CD14-positive monocyte (primary cell): Measurements from ENCODE around the gene CSNK1E. TPM values are rescaled to one million over a fixed set of nuclear protein-coding genes. Genes with fewer than 3 reads are reported as not detected.

Experiments used
- DNase-seq, 3 donors: peaks; one replicate each; pipeline ENCODE4 v3.0.0-alpha.2; 2011 to 2022
- H2AFZ ChIP-seq: 2 replicates; pipeline ENCODE4 v1.6.0; 2012; ENCODE audit warnings: mild to moderate bottlenecking, low read depth, low read length, inconsistent platforms; ENCODE audit not compliant: insufficient read depth, poor library complexity, severe bottlenecking
- H3K27ac ChIP-seq, 2 donors: 1 replicate in 1 of 2; 2 replicates in 1 of 2; pipeline ENCODE4 v1.5.1; 2012 to 2013; ENCODE audit warnings: low read length in 2 of 2, control low read depth in 1 of 2, inconsistent platforms in 1 of 2, low read depth in 1 of 2, mild to moderate bottlenecking in 1 of 2
- H3K27me3 ChIP-seq, 2 donors: one replicate each; pipeline versions ENCODE4 v1.6.0 to v1.6.1; 2011 to 2013; ENCODE audit warnings: low read length in 2 of 2; ENCODE audit not compliant: control insufficient read depth in 2 of 2, insufficient read depth in 2 of 2
- H3K36me3 ChIP-seq, 2 donors: replicated peaks in 1 of 2; 1 replicate in 1 of 2; 2 replicates in 1 of 2; pipeline versions ENCODE4 v1.5.1 to v1.6.1; 2012 to 2013; ENCODE audit warnings: low read length in 2 of 2, control low read depth in 1 of 2, inconsistent platforms in 1 of 2, mild to moderate bottlenecking in 1 of 2; ENCODE audit not compliant: insufficient read depth in 2 of 2, control insufficient read depth in 1 of 2
- H3K4me1 ChIP-seq, 2 donors: 1 replicate in 1 of 2; 2 replicates in 1 of 2; pipeline versions ENCODE4 v1.5.1 to v1.6.1; 2012 to 2013; ENCODE audit warnings: low read length in 2 of 2, control low read depth in 1 of 2, inconsistent platforms in 1 of 2, mild to moderate bottlenecking in 1 of 2, moderate library complexity in 1 of 2; ENCODE audit not compliant: insufficient read depth in 2 of 2, control insufficient read depth in 1 of 2
- H3K4me2 ChIP-seq: replicated peaks from 2 replicates; pipeline ENCODE3; 2012; ENCODE audit warnings: low read length, moderate library complexity, mild to moderate bottlenecking; ENCODE audit not compliant: poor library complexity, severe bottlenecking; ENCODE audit errors: extremely low read depth
- H3K4me3 ChIP-seq, 3 experiments: fragments of 200-600 bp in 1 of 3; sonication (generic) in 1 of 3; replicated peaks in 1 of 3; 1 replicate in 2 of 3; 2 replicates in 1 of 3; pipeline ENCODE4 v1.5.1; 2011 to 2013; ENCODE audit warnings: low read length in 3 of 3, mild to moderate bottlenecking in 3 of 3, control low read depth in 2 of 3, low read depth in 2 of 3, inconsistent platforms in 1 of 3, moderate library complexity in 1 of 3
- H3K79me2 ChIP-seq: 2 replicates; pipeline ENCODE4 v1.6.0; 2012; ENCODE audit warnings: mild to moderate bottlenecking, control low read depth, inconsistent platforms, low read length, moderate library complexity; ENCODE audit not compliant: insufficient read depth
- H3K9ac ChIP-seq: 2 replicates; pipeline ENCODE4 v1.6.0; 2017; ENCODE audit warnings: low read length, mild to moderate bottlenecking; ENCODE audit not compliant: insufficient read depth, poor library complexity, severe bottlenecking
- H3K9me3 ChIP-seq, 2 donors: replicated peaks in 1 of 2; 1 replicate in 1 of 2; 2 replicates in 1 of 2; pipeline versions ENCODE4 v1.5.1 to v1.6.1; 2012 to 2013; ENCODE audit warnings: low read length in 2 of 2, control low read depth in 1 of 2; ENCODE audit not compliant: control insufficient read depth in 1 of 2, insufficient read depth in 1 of 2
- H4K20me1 ChIP-seq: 2 replicates; pipeline ENCODE4 v1.6.0; 2012; ENCODE audit warnings: mild to moderate bottlenecking, low read length, control low read depth, moderate library complexity; ENCODE audit not compliant: insufficient read depth
- H3K27ac Mint-ChIP-seq, 7 donors: one replicate each; pipeline ENCODE4 v1.8.0; 2020; ENCODE audit warnings: mild to moderate bottlenecking in 7 of 7, mixed read lengths in 7 of 7, moderate library complexity in 6 of 7, inconsistent platforms in 2 of 7
- H3K27me3 Mint-ChIP-seq, 3 donors: one replicate each; pipeline ENCODE4 v1.8.0; 2021 to 2022; ENCODE audit warnings: low read depth in 3 of 3, mild to moderate bottlenecking in 3 of 3, mixed read lengths in 3 of 3, moderate library complexity in 3 of 3, inconsistent platforms in 1 of 3
- H3K36me3 Mint-ChIP-seq, 2 donors: one replicate each; pipeline ENCODE4 v1.8.0; 2020; ENCODE audit warnings: mixed read lengths in 2 of 2, inconsistent platforms in 1 of 2, mild to moderate bottlenecking in 1 of 2
- H3K4me1 Mint-ChIP-seq: one replicate; pipeline ENCODE4 v1.8.0; 2020; ENCODE audit warnings: mild to moderate bottlenecking, mixed read lengths
- H3K4me3 Mint-ChIP-seq, 2 donors: one replicate each; pipeline ENCODE4 v1.8.0; 2020; ENCODE audit warnings: mild to moderate bottlenecking in 2 of 2, mixed read lengths in 2 of 2, moderate library complexity in 1 of 2
- H3K9me3 Mint-ChIP-seq, 7 donors: one replicate each; pipeline ENCODE4 v1.8.0; 2020 to 2022; ENCODE audit warnings: mixed read lengths in 7 of 7, mild to moderate bottlenecking in 6 of 7, moderate library complexity in 6 of 7, inconsistent platforms in 2 of 7
- WGBS: methylation state at CpG from one replicate; pipeline ENCODE4 v1.1.5; 2013; ENCODE audit warnings: missing lambda C conversion rate; ENCODE audit not compliant: insufficient coverage; 5-methylcytosine and 5-hydroxymethylcytosine counted together
- intact Hi-C, 2 donors: fragments of 100-400 bp; cut with micrococcal nuclease; formaldehyde crosslinking; loops; one replicate each; pipeline versions ENCODE4 v1.15.0 to v1.15.1; 2023
- polyA plus RNA-seq, 3 donors: library from polyadenylated mRNA; depleted of rRNA in 1 of 3; unstranded in 2 of 3; stranded (reverse) in 1 of 3; fragments of 300-500 nt in 2 of 3; fragments of >200 nt in 1 of 3; fragmentation: Illumina TruSeq in 2 of 3; gene quantifications; 1 replicate in 2 of 3; 2 replicates in 1 of 3; pipeline ENCODE4 v1.2.3, GENCODE V29; 2012 to 2021
- TF ChIP-seq, protein P1 (sequence below): fragments of 200-600 bp; IDR thresholded peaks from one replicate; pipeline ENCODE4 v1.8.0; 2022; ENCODE audit warnings: antibody characterized with exemption, mild to moderate bottlenecking

The CSNK1E gene
- polyA plus RNA-seq, 3 donors: 1.9 to 44.7 (median 3.1) TPM

DNA sequence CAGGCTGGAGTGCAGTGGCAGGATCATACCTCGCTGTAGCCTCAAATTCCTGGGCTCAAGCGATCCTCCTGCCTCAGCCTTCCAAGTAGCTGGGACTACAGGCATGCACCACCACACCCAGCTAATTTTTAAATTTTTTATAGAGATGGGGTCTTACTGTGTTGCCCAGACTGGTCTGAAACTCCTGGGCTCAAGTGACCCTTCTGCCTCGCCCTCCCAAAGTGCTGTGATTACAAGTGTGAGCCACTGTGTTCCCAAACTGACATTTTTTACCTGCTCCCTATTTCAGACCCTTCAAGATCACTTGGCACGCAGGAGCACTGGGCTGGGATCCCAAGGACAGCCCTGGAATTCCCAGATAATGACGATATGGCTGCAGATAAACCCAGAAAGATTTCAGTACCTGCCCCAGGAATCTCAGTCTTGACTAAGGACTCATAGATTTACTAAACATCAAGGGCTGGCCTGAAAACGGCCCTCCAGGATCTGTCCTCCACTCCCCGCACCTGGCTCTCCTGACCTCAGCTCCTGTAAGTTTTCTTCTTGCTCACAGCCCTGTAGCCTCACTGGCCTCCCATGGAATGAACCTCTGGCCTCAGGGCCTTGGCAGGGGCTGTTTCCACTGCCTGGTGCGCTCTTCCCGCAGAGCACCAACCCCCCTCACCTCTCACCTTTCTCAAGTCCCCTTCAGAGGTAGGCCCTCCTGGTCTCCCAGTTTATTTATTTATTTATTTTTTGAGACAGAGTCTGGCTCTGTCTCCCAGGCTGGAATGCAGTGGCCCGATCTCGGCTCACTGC, 3.6 kb upstream of the CSNK1E start:
- intact Hi-C loops: loop anchor here in 1 of 2 donors (10.0 kb wide), 1 partner anchor 366 kb away; the partner anchor contains the start of genes C22orf23 and POLR2F
- Mint-ChIP-seq H3K9me3 (no peaks in the 10 kb centered on the region), H3K4me1 (peaks cover 24% of the 10 kb centered on the region), H3K27me3 (peaks cover 5 to 16% (median 8%) of the 10 kb centered on the region in 3 donors), H3K36me3 (no peaks in the 10 kb centered on the region), H3K27ac (peak overlapping the region in 1 of 7 donors; percentile 65), H3K4me3 (no peak overlapping the region)
- no peaks in the 10 kb centered on the region for H3K9me3 ChIP-seq
- H3K4me1 ChIP-seq: peaks cover 21 to 26% of the 10 kb centered on the region in 2 donors
- no peak overlapping the region for H2AFZ ChIP-seq
- 95% methylated on average over 7 of the region's 11 CpGs for whole genome bisulfite sequencing
- H3K4me2 ChIP-seq: no peak overlapping the region
- peaks cover 1% of the 10 kb centered on the region for H4K20me1 ChIP-seq
- no peak overlapping the region for H3K9ac ChIP-seq
- DNase-seq: no peak
- no peak overlapping the region for H3K27ac ChIP-seq
- no peaks in the 10 kb centered on the region for H3K36me3 ChIP-seq
- H3K4me3 ChIP-seq: no peak overlapping the region
- H3K79me2 ChIP-seq: no peaks in the 10 kb centered on the region
- TF ChIP-seq, protein P1, sequence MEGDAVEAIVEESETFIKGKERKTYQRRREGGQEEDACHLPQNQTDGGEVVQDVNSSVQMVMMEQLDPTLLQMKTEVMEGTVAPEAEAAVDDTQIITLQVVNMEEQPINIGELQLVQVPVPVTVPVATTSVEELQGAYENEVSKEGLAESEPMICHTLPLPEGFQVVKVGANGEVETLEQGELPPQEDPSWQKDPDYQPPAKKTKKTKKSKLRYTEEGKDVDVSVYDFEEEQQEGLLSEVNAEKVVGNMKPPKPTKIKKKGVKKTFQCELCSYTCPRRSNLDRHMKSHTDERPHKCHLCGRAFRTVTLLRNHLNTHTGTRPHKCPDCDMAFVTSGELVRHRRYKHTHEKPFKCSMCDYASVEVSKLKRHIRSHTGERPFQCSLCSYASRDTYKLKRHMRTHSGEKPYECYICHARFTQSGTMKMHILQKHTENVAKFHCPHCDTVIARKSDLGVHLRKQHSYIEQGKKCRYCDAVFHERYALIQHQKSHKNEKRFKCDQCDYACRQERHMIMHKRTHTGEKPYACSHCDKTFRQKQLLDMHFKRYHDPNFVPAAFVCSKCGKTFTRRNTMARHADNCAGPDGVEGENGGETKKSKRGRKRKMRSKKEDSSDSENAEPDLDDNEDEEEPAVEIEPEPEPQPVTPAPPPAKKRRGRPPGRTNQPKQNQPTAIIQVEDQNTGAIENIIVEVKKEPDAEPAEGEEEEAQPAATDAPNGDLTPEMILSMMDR: no peak
- no peaks in the 10 kb centered on the region for H3K27me3 ChIP-seq

DNA sequence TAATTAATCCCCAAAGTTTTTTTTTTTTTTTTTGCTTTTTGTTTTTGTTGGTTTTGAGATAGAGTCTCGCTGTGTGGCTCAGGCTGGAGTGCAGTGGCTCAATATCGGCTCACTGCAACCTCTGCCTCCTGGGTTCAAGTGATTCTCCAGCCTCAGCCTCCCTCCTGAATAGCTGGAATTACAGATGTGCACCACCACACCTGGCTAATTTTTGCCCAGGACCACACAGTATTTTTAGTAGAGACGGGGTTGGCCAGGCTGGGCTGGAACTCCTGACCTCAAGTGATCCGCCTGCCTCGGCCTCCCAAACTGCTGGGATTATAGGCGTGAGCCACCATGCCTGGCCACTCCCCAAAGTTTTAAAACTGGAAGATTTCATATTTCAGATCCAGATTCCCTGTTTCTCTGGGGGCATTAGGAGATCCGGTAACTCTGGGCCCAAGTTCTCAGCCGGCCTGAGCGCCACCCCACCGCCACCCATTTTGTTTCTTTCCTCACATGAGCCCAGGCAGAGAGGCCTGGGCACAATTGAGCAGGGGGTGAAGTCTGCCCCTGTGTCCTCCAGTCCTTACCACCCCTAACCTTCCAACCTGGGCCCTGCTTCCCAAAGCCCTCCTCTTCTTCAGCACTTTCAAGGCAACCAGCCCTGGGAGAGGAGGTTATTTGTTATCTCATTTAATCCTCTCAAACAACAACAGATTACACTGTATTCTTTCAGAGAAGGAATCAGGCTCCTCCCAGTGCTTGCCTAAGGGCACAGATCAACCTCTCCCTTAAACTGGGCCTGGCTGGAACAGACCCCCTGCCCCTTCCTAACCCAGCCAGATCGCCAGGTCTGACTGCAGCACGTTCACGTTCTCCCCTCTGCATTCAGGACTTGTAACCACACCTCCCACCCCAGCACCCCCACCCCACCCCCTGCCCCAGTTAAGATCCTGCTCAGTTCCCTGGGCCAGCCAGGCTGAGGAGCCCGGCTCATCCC, 1.9 kb upstream of the CSNK1E start:
- TF ChIP-seq, protein P1: no peak
- H3K4me3 ChIP-seq: peak overlapping the region in 1 of 3 experiments; percentile 79
- no peak overlapping the region for H3K9ac ChIP-seq
- no peak for DNase-seq
- H3K4me2 ChIP-seq: peak overlapping the region; percentile 82
- Mint-ChIP-seq H3K4me3 (peak overlapping the region; percentile 79 to 87), H3K9me3 (peaks cover 0 to 2% (median 0%) of the 10 kb centered on the region in 7 donors), H3K27ac (peak overlapping the region in 5 of 7 donors; percentile 22 to 87 (median 73)), H3K4me1 (peaks cover 41% of the 10 kb centered on the region), H3K36me3 (no peaks in the 10 kb centered on the region), H3K27me3 (peaks cover 13 to 22% (median 18%) of the 10 kb centered on the region in 3 donors)
- peaks cover 26 to 35% of the 10 kb centered on the region in 2 donors for H3K4me1 ChIP-seq
- no peaks in the 10 kb centered on the region for H3K27me3 ChIP-seq
- 97% methylated on average over 8 of the region's 14 CpGs for WGBS
- H3K9me3 ChIP-seq: no peaks in the 10 kb centered on the region
- no peaks in the 10 kb centered on the region for H3K36me3 ChIP-seq
- peaks cover 18% of the 10 kb centered on the region for H4K20me1 ChIP-seq
- intact Hi-C loops: loop anchor here in 1 of 2 donors (5.0 kb wide), 1 partner anchor 33 kb away; no protein-coding TSS in a partner anchor
- H2AFZ ChIP-seq: peak overlapping the region; percentile 99
- peak overlapping the region in 1 of 2 donors; percentile 66 for H3K27ac ChIP-seq
- H3K79me2 ChIP-seq: no peaks in the 10 kb centered on the region
